K562 (cell line): ENCODE results near the gene TTL. TPM values are rescaled to one million over a fixed set of nuclear protein-coding genes. Genes with fewer than 3 reads are reported as not detected.

Experiments used
- FIP1L1 ChIP-seq: fragments of 200-400 bp; formaldehyde crosslinking; IDR thresholded peaks from 2 replicates; pipeline ENCODE4 v1.6.1; 2018; ENCODE audit warnings: mild to moderate bottlenecking, low read depth, low read length; ENCODE audit not compliant: poor library complexity, severe bottlenecking
- L3MBTL2 ChIP-seq: fragments of 450-650 bp; IDR thresholded peaks from 2 replicates; pipeline ENCODE4 v1.6.1; 2016; ENCODE audit warnings: mild to moderate bottlenecking, moderate library complexity
- NFE2 ChIP-seq: IDR thresholded peaks from 2 replicates; pipeline ENCODE4 v1.6.1; 2014; ENCODE audit warnings: antibody characterized with exemption, low read depth
- RFX5 ChIP-seq: IDR thresholded peaks from 2 replicates; pipeline ENCODE4 v1.6.1; 2011; ENCODE audit warnings: low read depth, mild to moderate bottlenecking, improper control_type of control experiment, low read length
- ZNF174 ChIP-seq: fragments of 250-450 bp; sonication (Bioruptor Pico); IDR thresholded peaks from 2 replicates; pipeline ENCODE4 v1.4.0; 2020; ENCODE audit warnings: mild to moderate bottlenecking
- ZNF551 ChIP-seq: fragments of 250-450 bp; sonication (Bioruptor Pico); IDR thresholded peaks from 2 replicates; pipeline ENCODE4 v1.5.0; 2021; ENCODE audit warnings: mild to moderate bottlenecking, moderate library complexity
- ZNF75A ChIP-seq: fragments of 450-650 bp; formaldehyde crosslinking; IDR thresholded peaks from 2 replicates; pipeline ENCODE4 v1.4.0; 2020; ENCODE audit warnings: mild to moderate bottlenecking
- polyA plus RNA-seq, 8 experiments: library from polyadenylated mRNA; depleted of rRNA in 4 of 8; stranded (reverse) in 5 of 8; unstranded in 3 of 8; fragments of >200 nt; fragmentation: Nextera tagmentation in 2 of 8; fragmentation: Illumina TruSeq in 1 of 8; extraction: Ambion mirVana in 2 of 8; extraction: Trizol in 1 of 8; gene quantifications; 2 replicates each; pipeline versions ENCODE4 v1.2.1 to v1.2.3, GENCODE V29; 2011 to 2014; ENCODE audit warnings: inconsistent platforms in 1 of 8, missing spikeins in 1 of 8
- total RNA-seq, 7 experiments: library from RNA; depleted of rRNA in 6 of 7; stranded (reverse); fragments of >200 nt in 6 of 7; fragmentation: Illumina TruSeq in 2 of 7; extraction: Trizol in 2 of 7; gene quantifications; 2 replicates each; pipeline versions ENCODE4 v1.2.1 to v1.2.3, GENCODE V29; 2011 to 2021; ENCODE audit warnings: low replicate concordance in 1 of 7
- TF ChIP-seq, protein P1 (sequence below): sonication (generic); formaldehyde crosslinking; IDR thresholded peaks from 2 replicates; pipeline ENCODE4 v1.8.0; 2023; ENCODE audit warnings: mild to moderate bottlenecking, missing genetic modification reagents
- TF ChIP-seq, protein P2 (sequence below): IDR thresholded peaks from 2 replicates; pipeline ENCODE4 v1.6.1; 2011; ENCODE audit warnings: borderline replicate concordance, low read depth, mild to moderate bottlenecking, moderate library complexity, low read length; ENCODE audit not compliant: insufficient read depth, poor library complexity, severe bottlenecking
- TF ChIP-seq, protein P3 (sequence below), 3 experiments: fragments of 200-800 bp in 1 of 3; fragments of 250-450 bp in 1 of 3; fragments of 450-650 bp in 1 of 3; sonication (Bioruptor Pico) in 1 of 3; sonication (Bioruptor generic) in 1 of 3; formaldehyde crosslinking in 1 of 3; IDR thresholded peaks; 2 replicates each; pipeline versions ENCODE4 v1.6.1 to v1.8.0; 2016 to 2022; ENCODE audit warnings: mild to moderate bottlenecking in 2 of 3, missing genetic modification characterization in 2 of 3, missing compliant biosample characterization in 1 of 3, moderate library complexity in 1 of 3
- TF ChIP-seq, protein P4 (sequence below): fragments of 250-450 bp; sonication (Bioruptor Pico); IDR thresholded peaks from 2 replicates; pipeline ENCODE4 v1.8.0; 2022; ENCODE audit warnings: inconsistent platforms, mild to moderate bottlenecking, moderate library complexity, borderline replicate concordance
- TF ChIP-seq, protein P5 (sequence below): fragments of 450-650 bp; formaldehyde crosslinking; IDR thresholded peaks from 2 replicates; pipeline ENCODE4 v1.4.0; 2020; ENCODE audit warnings: mild to moderate bottlenecking, moderate library complexity
- TF ChIP-seq, protein P6 (sequence below): IDR thresholded peaks from 2 replicates; pipeline ENCODE4 v1.6.1; 2012; ENCODE audit warnings: low read depth, low read length, improper control_type of control experiment, borderline replicate concordance

TTL gene
- total and polyA plus RNA-seq, 9 of the 15 experiments (the other 6 are each of a cell fraction or from before 2014, with no cell fraction given): 9.4 to 54.4 (median 34.9) TPM

DNA sequence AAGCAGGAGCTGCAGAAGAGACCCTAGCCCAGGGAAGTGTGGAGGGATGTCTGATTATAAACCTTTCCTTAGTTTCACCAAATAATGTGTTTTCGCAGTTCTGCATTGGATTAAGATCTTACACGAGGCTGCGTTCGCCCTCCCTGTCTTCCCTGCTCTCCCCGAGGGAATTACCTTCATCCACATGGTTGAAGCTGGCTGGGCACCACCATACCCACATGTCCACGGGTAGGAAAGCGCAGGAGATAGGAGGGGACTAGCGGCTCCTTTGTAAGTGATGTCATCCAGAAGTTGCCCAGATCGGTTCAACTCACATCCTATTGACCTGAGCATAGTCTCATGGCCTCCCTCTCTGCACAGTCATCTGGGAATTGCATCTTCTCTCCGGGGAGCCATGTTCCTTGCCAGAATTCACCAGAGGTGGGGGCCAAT, 1.1 kb downstream of the TTL start (continued):
- TF ChIP-seq, protein P1, sequence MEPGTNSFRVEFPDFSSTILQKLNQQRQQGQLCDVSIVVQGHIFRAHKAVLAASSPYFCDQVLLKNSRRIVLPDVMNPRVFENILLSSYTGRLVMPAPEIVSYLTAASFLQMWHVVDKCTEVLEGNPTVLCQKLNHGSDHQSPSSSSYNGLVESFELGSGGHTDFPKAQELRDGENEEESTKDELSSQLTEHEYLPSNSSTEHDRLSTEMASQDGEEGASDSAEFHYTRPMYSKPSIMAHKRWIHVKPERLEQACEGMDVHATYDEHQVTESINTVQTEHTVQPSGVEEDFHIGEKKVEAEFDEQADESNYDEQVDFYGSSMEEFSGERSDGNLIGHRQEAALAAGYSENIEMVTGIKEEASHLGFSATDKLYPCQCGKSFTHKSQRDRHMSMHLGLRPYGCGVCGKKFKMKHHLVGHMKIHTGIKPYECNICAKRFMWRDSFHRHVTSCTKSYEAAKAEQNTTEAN (CRISPR knock-in tag): no peak
- TF ChIP-seq L3MBTL2: peak; percentile 67
- TF ChIP-seq ZNF75A (CRISPR knock-in tag): no peak
- TF ChIP-seq, protein P2, sequence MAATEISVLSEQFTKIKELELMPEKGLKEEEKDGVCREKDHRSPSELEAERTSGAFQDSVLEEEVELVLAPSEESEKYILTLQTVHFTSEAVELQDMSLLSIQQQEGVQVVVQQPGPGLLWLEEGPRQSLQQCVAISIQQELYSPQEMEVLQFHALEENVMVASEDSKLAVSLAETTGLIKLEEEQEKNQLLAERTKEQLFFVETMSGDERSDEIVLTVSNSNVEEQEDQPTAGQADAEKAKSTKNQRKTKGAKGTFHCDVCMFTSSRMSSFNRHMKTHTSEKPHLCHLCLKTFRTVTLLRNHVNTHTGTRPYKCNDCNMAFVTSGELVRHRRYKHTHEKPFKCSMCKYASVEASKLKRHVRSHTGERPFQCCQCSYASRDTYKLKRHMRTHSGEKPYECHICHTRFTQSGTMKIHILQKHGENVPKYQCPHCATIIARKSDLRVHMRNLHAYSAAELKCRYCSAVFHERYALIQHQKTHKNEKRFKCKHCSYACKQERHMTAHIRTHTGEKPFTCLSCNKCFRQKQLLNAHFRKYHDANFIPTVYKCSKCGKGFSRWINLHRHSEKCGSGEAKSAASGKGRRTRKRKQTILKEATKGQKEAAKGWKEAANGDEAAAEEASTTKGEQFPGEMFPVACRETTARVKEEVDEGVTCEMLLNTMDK: no peak
- TF ChIP-seq, protein P3, sequence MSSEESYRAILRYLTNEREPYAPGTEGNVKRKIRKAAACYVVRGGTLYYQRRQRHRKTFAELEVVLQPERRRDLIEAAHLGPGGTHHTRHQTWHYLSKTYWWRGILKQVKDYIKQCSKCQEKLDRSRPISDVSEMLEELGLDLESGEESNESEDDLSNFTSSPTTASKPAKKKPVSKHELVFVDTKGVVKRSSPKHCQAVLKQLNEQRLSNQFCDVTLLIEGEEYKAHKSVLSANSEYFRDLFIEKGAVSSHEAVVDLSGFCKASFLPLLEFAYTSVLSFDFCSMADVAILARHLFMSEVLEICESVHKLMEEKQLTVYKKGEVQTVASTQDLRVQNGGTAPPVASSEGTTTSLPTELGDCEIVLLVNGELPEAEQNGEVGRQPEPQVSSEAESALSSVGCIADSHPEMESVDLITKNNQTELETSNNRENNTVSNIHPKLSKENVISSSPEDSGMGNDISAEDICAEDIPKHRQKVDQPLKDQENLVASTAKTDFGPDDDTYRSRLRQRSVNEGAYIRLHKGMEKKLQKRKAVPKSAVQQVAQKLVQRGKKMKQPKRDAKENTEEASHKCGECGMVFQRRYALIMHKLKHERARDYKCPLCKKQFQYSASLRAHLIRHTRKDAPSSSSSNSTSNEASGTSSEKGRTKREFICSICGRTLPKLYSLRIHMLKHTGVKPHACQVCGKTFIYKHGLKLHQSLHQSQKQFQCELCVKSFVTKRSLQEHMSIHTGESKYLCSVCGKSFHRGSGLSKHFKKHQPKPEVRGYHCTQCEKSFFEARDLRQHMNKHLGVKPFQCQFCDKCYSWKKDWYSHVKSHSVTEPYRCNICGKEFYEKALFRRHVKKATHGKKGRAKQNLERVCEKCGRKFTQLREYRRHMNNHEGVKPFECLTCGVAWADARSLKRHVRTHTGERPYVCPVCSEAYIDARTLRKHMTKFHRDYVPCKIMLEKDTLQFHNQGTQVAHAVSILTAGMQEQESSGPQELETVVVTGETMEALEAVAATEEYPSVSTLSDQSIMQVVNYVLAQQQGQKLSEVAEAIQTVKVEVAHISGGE (CRISPR knock-in tag; IDR thresholded peaks at IDR 0.05): no peak
- TF ChIP-seq, protein P4, sequence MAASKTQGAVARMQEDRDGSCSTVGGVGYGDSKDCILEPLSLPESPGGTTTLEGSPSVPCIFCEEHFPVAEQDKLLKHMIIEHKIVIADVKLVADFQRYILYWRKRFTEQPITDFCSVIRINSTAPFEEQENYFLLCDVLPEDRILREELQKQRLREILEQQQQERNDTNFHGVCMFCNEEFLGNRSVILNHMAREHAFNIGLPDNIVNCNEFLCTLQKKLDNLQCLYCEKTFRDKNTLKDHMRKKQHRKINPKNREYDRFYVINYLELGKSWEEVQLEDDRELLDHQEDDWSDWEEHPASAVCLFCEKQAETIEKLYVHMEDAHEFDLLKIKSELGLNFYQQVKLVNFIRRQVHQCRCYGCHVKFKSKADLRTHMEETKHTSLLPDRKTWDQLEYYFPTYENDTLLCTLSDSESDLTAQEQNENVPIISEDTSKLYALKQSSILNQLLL (CRISPR knock-in tag): no peak
- no peak for TF ChIP-seq FIP1L1
- no peak for TF ChIP-seq ZNF174 (CRISPR knock-in tag)
- TF ChIP-seq, protein P5, sequence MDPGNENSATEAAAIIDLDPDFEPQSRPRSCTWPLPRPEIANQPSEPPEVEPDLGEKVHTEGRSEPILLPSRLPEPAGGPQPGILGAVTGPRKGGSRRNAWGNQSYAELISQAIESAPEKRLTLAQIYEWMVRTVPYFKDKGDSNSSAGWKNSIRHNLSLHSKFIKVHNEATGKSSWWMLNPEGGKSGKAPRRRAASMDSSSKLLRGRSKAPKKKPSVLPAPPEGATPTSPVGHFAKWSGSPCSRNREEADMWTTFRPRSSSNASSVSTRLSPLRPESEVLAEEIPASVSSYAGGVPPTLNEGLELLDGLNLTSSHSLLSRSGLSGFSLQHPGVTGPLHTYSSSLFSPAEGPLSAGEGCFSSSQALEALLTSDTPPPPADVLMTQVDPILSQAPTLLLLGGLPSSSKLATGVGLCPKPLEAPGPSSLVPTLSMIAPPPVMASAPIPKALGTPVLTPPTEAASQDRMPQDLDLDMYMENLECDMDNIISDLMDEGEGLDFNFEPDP: no peak
- no peak for TF ChIP-seq ZNF551 (CRISPR knock-in tag)
- TF ChIP-seq RFX5: no peak
- peak; percentile 34; the same call in 1 of the 2 replicates for TF ChIP-seq NFE2
- TF ChIP-seq, protein P6, sequence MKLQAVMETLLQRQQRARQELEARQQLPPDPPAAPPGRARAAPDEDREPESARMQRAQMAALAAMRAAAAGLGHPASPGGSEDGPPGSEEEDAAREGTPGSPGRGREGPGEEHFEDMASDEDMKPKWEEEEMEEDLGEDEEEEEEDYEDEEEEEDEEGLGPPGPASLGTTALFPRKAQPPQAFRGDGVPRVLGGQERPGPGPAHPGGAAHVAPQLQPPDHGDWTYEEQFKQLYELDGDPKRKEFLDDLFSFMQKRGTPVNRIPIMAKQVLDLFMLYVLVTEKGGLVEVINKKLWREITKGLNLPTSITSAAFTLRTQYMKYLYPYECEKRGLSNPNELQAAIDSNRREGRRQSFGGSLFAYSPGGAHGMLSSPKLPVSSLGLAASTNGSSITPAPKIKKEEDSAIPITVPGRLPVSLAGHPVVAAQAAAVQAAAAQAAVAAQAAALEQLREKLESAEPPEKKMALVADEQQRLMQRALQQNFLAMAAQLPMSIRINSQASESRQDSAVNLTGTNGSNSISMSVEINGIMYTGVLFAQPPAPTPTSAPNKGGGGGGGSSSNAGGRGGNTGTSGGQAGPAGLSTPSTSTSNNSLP: no peak
